Measurements from ENCODE around the gene MAP2K5. TPM values are rescaled to one million over a fixed set of nuclear protein-coding genes. Genes with fewer than 3 reads are reported as not detected.
A peak's percentile ranks its signal among the peaks of the same experiment; 100 is the strongest.

Gene MAP2K5
- polyA plus RNA-seq, 1 donor from 2014 or later, result 12.1 TPM

DNA sequence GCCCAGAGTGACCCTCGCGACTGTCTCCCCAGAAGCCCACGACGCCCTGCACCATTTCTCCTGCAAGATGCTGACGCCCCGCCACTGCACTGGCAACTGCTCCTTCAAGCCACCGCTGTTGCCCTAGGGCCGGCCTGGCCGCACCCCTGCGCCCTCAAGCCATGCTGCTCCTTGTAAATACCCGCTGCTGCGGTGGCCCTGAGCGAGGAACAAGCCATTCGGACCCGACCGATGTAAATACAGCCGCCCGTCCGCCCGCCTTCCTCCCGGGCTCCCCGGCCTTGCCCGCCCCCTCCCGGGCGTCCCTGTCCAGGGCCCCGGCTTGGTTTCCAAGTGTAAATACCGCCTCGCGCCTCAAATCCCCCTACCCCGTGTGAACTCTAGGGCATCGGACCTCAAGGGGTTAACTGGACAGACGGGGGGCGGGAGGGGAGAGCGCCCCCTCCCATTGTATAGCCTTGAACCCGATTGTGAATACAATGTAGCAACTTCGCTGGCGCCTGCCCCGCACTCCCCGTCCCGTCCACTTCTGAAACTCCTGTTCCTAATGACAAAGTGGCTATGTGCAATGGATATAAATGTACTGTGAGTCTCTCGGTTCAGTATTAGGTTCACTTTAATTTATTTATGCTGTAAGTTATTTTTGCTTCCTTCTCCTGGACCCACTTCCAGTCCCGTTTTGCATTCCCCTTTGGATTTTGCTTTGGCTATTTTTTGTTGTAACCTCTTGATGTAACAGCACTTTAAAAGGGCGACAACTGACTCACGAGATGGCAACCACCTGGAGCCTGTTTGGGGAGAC is 291.4 kb downstream of the MAP2K5 start:
- Histone ChIP-seq H2AFZ (ENCODE audit: low read depth, low read length) (no peak overlapping the region), H3K27me3 (ENCODE audit: insufficient read depth, low read depth, low read length) (peaks cover 98% of the 10 kb centered on the region), H3F3A (ENCODE audit: insufficient read depth, low read length, poor library complexity, severe bottlenecking) (no peaks in the 10 kb centered on the region), H3K79me2 (replicated peaks; ENCODE audit: insufficient read depth, low read length) (no peaks in the 10 kb centered on the region), H3K9me2 (ENCODE audit: insufficient read depth, low read length) (no peaks in the 10 kb centered on the region), H3K9ac (ENCODE audit: low read length) (no peak overlapping the region), H3K36me3 (ENCODE audit: insufficient read depth, low read length) (no peaks in the 10 kb centered on the region), H3K27ac (ENCODE audit: low read length) (no peak overlapping the region), H3K4me2 (ENCODE audit: low read length) (no peak overlapping the region), H4K20me1 (ENCODE audit: insufficient read depth) (no peaks in the 10 kb centered on the region), H3K9me3 (ENCODE audit: low read length) (no peaks in the 10 kb centered on the region), H3K4me3 (ENCODE audit: low read length) (peak overlapping the region; percentile 23)
- TF ChIP-seq RAD21 (conservative IDR thresholded peaks at IDR 0.05) (peak; percentile 43), EZH2 (IDR thresholded peaks at IDR 0.05; ENCODE audit: borderline replicate concordance, insufficient read depth, low read length, poor library complexity, severe bottlenecking) (peak; percentile 89), MXI1 (conservative IDR thresholded peaks at IDR 0.05; ENCODE audit: poor library complexity, severe bottlenecking) (no peak), CTCF (IDR thresholded peaks at IDR 0.05; ENCODE audit: poor library complexity, severe bottlenecking) (peak; percentile 41), SMC3 (conservative IDR thresholded peaks at IDR 0.05; ENCODE audit: poor library complexity) (peak; percentile 52)

DNA sequence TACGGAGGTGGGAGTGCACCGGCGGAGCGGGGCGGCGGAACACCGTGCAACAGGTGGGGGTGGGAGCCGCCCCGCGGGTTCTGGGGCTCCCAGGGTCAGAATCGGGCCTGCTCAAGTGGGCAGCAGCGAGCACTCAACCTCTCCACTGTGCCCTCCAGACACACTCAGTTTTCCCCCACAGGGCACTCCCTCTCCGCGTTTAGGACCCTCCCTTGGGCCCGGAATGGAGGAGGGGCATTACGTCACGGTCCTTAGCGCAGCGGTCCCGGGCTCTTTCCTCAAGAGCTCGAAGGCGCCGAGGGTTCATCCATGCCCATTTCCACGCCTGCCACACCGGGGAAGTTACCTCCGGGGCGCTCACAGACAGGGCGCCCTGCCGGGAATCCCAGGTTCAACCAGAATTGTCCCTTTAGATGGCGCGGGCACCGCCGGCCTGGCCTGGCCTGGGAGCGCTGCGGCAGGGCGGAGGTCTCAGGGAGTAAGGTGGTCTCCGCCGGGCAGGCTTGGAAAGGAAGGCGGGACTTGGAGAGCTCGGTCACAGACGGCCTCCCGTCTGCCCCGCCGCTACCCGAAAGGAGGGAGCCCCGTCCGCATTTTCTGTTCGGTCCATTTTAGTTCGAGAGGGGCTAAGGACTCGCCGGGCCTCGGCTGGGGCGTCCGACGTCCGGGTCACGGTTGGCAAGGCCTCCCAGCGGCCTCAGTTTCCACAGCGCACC is 292.2 kb downstream of the MAP2K5 start:
- Histone ChIP-seq H3K4me2 (ENCODE audit: low read length) (no peak overlapping the region), H3K27ac (ENCODE audit: low read length) (no peak overlapping the region), H4K20me1 (ENCODE audit: insufficient read depth) (no peaks in the 10 kb centered on the region), H3K9ac (ENCODE audit: low read length) (no peak overlapping the region), H3K9me3 (ENCODE audit: low read length) (no peaks in the 10 kb centered on the region), H3F3A (ENCODE audit: insufficient read depth, low read length, poor library complexity, severe bottlenecking) (no peaks in the 10 kb centered on the region), H2AFZ (ENCODE audit: low read depth, low read length) (no peak overlapping the region), H3K27me3 (ENCODE audit: insufficient read depth, low read depth, low read length) (peaks cover 90% of the 10 kb centered on the region), H3K36me3 (ENCODE audit: insufficient read depth, low read length) (no peaks in the 10 kb centered on the region), H3K9me2 (ENCODE audit: insufficient read depth, low read length) (no peaks in the 10 kb centered on the region), H3K79me2 (replicated peaks; ENCODE audit: insufficient read depth, low read length) (no peaks in the 10 kb centered on the region), H3K4me3 (ENCODE audit: low read length) (peak overlapping the region; percentile 44)
- peak; percentile 87 for TF ChIP-seq EZH2 (IDR thresholded peaks at IDR 0.05; ENCODE audit: borderline replicate concordance, insufficient read depth, low read length, poor library complexity, severe bottlenecking)
- no peak for TF ChIP-seq CTCF (IDR thresholded peaks at IDR 0.05; ENCODE audit: poor library complexity, severe bottlenecking)
- TF ChIP-seq POLR2AphosphoS5 (IDR thresholded peaks at IDR 0.05), result no peak
- no peak for TF ChIP-seq TAF1 (IDR thresholded peaks at IDR 0.05; ENCODE audit: low read depth)
- no peak for TF ChIP-seq REST (IDR thresholded peaks at IDR 0.05; ENCODE audit: borderline replicate concordance)
- TF ChIP-seq SMC3 (conservative IDR thresholded peaks at IDR 0.05; ENCODE audit: poor library complexity), result no peak
